GM23248 (cell line): Measurements from ENCODE around the gene AP2A2. TPM values are rescaled to one million over a fixed set of nuclear protein-coding genes. Genes with fewer than 3 reads are reported as not detected.
"Not testable (repeated sequence)": the region's sequence is repeated elsewhere in the genome, so short reads cannot be mapped to it uniquely, and the experiment has no call there.

Experiments used
- DNase-seq: peaks from one replicate; pipeline ENCODE4 v3.0.0-alpha.2; 2015
- H2AFZ ChIP-seq: fragments of 200-600 bp; sonication (generic); 2 replicates; pipeline ENCODE4 v1.6.1; 2016; ENCODE audit warnings: antibody characterized with exemption
- H3F3A ChIP-seq: fragments of 200-600 bp; sonication (generic); 2 replicates; pipeline ENCODE4 v1.6.1; 2016; ENCODE audit warnings: mild to moderate bottlenecking, antibody characterized with exemption, mixed run types; ENCODE audit not compliant: insufficient read depth
- H3K27ac ChIP-seq: fragments of 200-600 bp; sonication (generic); 2 replicates; pipeline ENCODE4 v1.5.1; 2016; ENCODE audit warnings: mild to moderate bottlenecking
- H3K27me3 ChIP-seq: fragments of 200-600 bp; sonication (generic); replicated peaks from 2 replicates; pipeline ENCODE4 v1.6.1; 2016; ENCODE audit warnings: mild to moderate bottlenecking; ENCODE audit not compliant: insufficient read depth
- H3K36me3 ChIP-seq: fragments of 200-600 bp; sonication (generic); 2 replicates; pipeline ENCODE4 v1.6.1; 2016; ENCODE audit warnings: low read depth, mild to moderate bottlenecking
- H3K4me1 ChIP-seq: fragments of 200-600 bp; sonication (generic); 2 replicates; pipeline ENCODE4 v1.6.1; 2016; ENCODE audit warnings: mild to moderate bottlenecking; ENCODE audit not compliant: insufficient read depth
- H3K4me2 ChIP-seq: fragments of 200-600 bp; sonication (generic); one replicate; pipeline ENCODE4 v1.6.1; 2016; ENCODE audit warnings: mild to moderate bottlenecking; ENCODE audit not compliant: unreplicated experiment
- H3K4me3 ChIP-seq: fragments of 200-600 bp; sonication (generic); 2 replicates; pipeline ENCODE4 v1.5.1; 2016; ENCODE audit warnings: mild to moderate bottlenecking
- H3K79me2 ChIP-seq: fragments of 200-600 bp; sonication (generic); 2 replicates; pipeline ENCODE4 v1.6.1; 2016; ENCODE audit warnings: mild to moderate bottlenecking; ENCODE audit not compliant: insufficient read depth
- H3K9ac ChIP-seq: fragments of 200-600 bp; sonication (generic); 2 replicates; pipeline ENCODE4 v1.6.1; 2016; ENCODE audit warnings: mild to moderate bottlenecking
- H3K9me2 ChIP-seq: fragments of 200-600 bp; sonication (generic); 2 replicates; pipeline ENCODE4 v1.6.1; 2016; ENCODE audit warnings: mixed run types, mild to moderate bottlenecking, moderate library complexity; ENCODE audit not compliant: insufficient read depth
- H3K9me3 ChIP-seq: fragments of 200-600 bp; sonication (generic); one replicate; pipeline ENCODE4 v1.6.1; 2017; ENCODE audit warnings: low read depth
- H4K20me1 ChIP-seq: fragments of 200-600 bp; sonication (generic); 2 replicates; pipeline ENCODE4 v1.6.0; 2016; ENCODE audit not compliant: insufficient read depth
- EZH2 ChIP-seq: fragments of 200-600 bp; sonication (generic); IDR thresholded peaks from 2 replicates; pipeline ENCODE4 v1.6.1; 2018; ENCODE audit warnings: antibody characterized with exemption, mild to moderate bottlenecking; ENCODE audit not compliant: insufficient read depth, poor library complexity, severe bottlenecking
- EZH2phosphoT487 ChIP-seq: fragments of 200-600 bp; sonication (generic); IDR thresholded peaks from 2 replicates; pipeline ENCODE4 v1.6.1; 2018; ENCODE audit warnings: antibody characterized with exemption, moderate library complexity, mild to moderate bottlenecking, low read depth; ENCODE audit not compliant: insufficient read depth
- WGBS, 2 experiments: methylation state at CpG; one replicate each; pipeline ENCODE4 v1.1.6; 2015 to 2017; ENCODE audit warnings: low lambda C conversion rate in 2 of 2, low coverage in 1 of 2; ENCODE audit errors: missing lambda C conversion rate in 2 of 2; 5-methylcytosine and 5-hydroxymethylcytosine counted together
- in situ Hi-C: fragments of 300-500 bp; cut with MboI; formaldehyde crosslinking; loops from 2 replicates; pipeline ENCODE4 v1.15.0; 2020
- polyA plus RNA-seq: library from polyadenylated mRNA; unstranded; fragments of >200 nt; fragmentation: Nextera tagmentation; extraction: Ambion mirVana; gene quantifications from 2 replicates; pipeline ENCODE4 v1.2.1, GENCODE V29; 2016
- total RNA-seq: library from RNA; depleted of rRNA; stranded (reverse); fragments of >200 nt; shearing (Covaris generic); gene quantifications from 2 replicates; pipeline ENCODE4 v1.2.3, GENCODE V29; 2014

AP2A2 gene
- total and polyA plus RNA-seq, 2 experiments from 2014 or later: 31.1 to 38.3 TPM

DNA sequence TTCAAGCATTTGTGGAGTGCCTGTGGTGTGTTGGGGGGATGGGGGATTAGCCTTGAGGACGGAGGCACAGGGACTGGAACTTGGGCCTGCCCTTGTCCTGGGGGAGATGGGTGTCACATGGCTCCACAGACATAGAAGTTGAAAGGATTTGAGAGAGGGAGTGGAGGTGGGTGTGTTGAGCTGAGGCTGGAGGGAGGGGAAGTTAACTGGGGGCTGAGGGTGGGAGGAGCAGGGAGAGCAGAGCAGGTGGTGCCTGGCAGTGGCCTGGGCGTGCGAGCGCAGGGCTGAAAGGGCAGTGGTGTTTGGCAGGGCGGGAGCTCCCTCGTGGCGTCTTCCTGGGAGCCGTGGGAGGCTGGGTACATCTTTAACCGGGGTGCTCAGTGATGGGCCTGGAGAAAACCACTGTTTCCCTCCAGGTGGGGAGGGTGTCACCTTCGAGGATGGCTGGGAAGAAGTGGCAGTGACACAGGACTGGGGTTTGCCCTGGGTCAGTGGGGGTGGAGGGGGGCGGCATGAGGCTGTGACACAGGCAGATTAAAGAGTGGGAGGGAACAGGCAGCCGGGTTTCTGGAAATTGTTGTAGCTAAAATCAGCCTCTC is 45.5 kb downstream of the AP2A2 start:
- Histone ChIP-seq H4K20me1 (peaks cover under 1% of the 10 kb centered on the region; the same call in 1 of the 2 replicates), H3K27ac (no peak overlapping the region), H3K4me1 (peaks cover 8% of the 10 kb centered on the region), H3F3A (peaks cover 4% of the 10 kb centered on the region), H3K4me3 (no peak overlapping the region), H3K9me3 (no peaks in the 10 kb centered on the region), H3K9ac (no peak overlapping the region), H3K79me2 (peaks cover 67% of the 10 kb centered on the region), H3K27me3 (no peaks in the 10 kb centered on the region), H3K36me3 (peaks cover 14% of the 10 kb centered on the region; the same call in 1 of the 2 replicates), H3K4me2 (no peak overlapping the region), H2AFZ (no peak overlapping the region), H3K9me2 (no peaks in the 10 kb centered on the region)
- WGBS, 2 experiments: 80% methylated on average over 8 to 12 of the region's 12 CpGs
- TF ChIP-seq EZH2 (no peak), EZH2phosphoT487 (no peak)
- no peak for DNase-seq
- in situ Hi-C loops: no loop called here

DNA sequence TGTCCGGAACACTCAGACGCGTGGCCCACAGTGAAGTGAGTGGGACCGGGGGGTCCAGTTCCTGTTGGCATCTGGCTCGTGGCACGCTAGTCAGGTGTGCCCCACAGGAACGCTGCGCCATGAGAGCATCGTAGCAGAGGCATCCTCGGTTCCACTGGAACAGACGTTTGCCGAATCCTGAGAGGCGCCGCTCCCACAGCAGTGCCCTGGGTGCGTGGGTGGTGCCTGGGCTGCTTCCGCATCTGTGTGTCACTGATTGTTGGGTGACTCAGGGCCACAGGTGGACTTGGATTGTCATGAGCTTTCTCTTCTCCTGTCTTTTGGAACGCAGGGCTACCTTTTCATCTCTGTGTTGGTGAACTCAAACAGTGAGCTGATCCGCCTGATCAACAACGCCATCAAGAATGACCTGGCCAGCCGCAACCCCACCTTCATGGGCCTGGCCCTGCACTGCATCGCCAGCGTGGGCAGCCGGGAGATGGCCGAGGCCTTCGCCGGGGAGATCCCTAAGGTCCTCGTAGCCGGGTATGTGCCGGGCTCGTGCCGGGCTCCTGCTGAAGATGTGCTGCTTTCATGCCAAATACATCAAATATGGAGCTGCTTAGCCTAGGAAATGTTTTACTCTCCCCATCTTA is 46.2 kb downstream of the AP2A2 start:
- DNase-seq: no peak
- H3K4me1 ChIP-seq: 0 out of 2 replicates have a peak, but pooled peaks cover 1% of the 10 kb centered on the region
- H3K79me2 ChIP-seq: peaks cover 63% of the 10 kb centered on the region
- H3K36me3 ChIP-seq: peaks cover 14% of the 10 kb centered on the region; the same call in 1 of the 2 replicates
- no peaks in the 10 kb centered on the region; the same call in 1 of the 2 replicates for H4K20me1 ChIP-seq
- WGBS, 2 experiments: 93% methylated on average over 31 of the region's 31 CpGs
- H3K27me3 ChIP-seq: no peaks in the 10 kb centered on the region
- no peak for TF ChIP-seq EZH2
- no peak for TF ChIP-seq EZH2phosphoT487
- H3K27ac ChIP-seq: no peak overlapping the region
- H3K4me2 ChIP-seq: no peak overlapping the region
- no peaks in the 10 kb centered on the region for H3K9me2 ChIP-seq
- no peaks in the 10 kb centered on the region for H3F3A ChIP-seq
- no peak overlapping the region for H3K4me3 ChIP-seq
- no peak overlapping the region for H3K9ac ChIP-seq
- no peak overlapping the region for H2AFZ ChIP-seq
- H3K9me3 ChIP-seq: no peaks in the 10 kb centered on the region
- in situ Hi-C loops: no loop called here

DNA sequence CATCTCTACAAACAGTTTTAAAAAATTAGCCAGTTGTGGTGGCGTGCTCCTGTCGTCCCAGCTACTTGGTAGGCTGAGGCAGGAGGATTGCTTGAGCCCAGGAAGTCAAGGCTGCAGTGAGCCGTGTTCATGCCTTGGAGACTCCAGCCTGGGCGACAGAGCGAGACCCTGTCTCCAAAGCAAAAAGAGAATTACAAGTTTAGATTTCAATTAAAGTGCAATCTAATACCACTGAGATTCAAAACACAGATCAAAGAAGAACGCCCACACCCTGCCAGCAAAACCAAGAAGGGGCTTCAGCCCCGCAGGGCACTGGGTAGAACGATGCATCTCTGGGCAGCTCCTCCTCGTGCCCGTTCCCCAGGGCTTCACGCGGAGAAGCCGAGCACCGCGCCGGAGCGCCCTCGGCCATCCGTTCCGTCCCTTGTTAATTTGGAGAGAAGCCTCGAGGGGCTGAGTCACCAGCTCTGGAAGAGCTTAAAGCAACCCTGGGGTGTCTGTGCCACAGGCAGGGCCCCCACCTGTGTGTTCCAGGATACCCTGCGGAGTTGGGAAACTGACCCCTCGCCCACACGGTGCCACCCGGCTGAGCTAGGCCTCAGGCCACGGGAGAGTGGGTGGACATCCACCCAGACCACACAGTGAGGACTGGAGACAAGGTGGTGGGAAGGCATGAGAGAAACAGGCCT is 47.0 kb downstream of the AP2A2 start:
- no peak overlapping the region for H3K4me2 ChIP-seq
- H2AFZ ChIP-seq: no peak overlapping the region
- H3K4me1 ChIP-seq: no peaks in the 10 kb centered on the region
- in situ Hi-C loops: no loop called here
- no peak overlapping the region for H3K4me3 ChIP-seq
- H3K9me2 ChIP-seq: no peaks in the 10 kb centered on the region
- peaks cover 2% of the 10 kb centered on the region; the same call in 1 of the 2 replicates for H4K20me1 ChIP-seq
- no peak overlapping the region for H3K9ac ChIP-seq
- WGBS, 2 experiments: 93 to 94% methylated on average over 26 of the region's 26 CpGs
- no peak for DNase-seq
- H3K79me2 ChIP-seq: peaks cover 63% of the 10 kb centered on the region
- no peak overlapping the region for H3K27ac ChIP-seq
- H3K27me3 ChIP-seq: no peaks in the 10 kb centered on the region
- no peaks in the 10 kb centered on the region for H3K9me3 ChIP-seq
- H3F3A ChIP-seq: no peaks in the 10 kb centered on the region
- H3K36me3 ChIP-seq: peaks cover 14% of the 10 kb centered on the region; the same call in 1 of the 2 replicates
- TF ChIP-seq EZH2 (no peak), EZH2phosphoT487 (no peak)

DNA sequence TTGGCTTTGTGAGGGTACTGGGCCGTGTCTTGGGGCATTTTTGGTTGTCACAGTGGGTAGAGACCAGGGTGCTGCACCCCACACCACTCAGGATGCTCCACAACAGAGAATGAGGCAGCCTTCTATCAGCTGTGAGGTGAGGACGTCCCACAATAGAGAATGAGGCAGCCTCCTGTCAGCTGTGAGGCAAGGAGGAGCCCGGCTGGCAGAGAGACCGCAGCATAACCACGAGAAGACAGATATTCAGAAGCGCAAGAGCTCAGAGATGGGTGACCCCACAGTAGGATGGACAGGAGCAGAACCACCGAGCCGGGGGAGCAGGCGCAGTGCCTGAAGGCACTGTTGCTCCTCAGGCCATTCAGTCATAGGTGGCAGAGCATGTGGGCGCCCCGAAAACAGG is 47.6 kb downstream of the AP2A2 start:
- no peaks in the 10 kb centered on the region for H3K27me3 ChIP-seq
- in situ Hi-C loops: no loop called here
- no peak overlapping the region for H3K4me3 ChIP-seq
- H3K9me3 ChIP-seq: no peaks in the 10 kb centered on the region
- no peak for DNase-seq
- no peaks in the 10 kb centered on the region for H3F3A ChIP-seq
- H3K36me3 ChIP-seq: peaks cover 16% of the 10 kb centered on the region; the same call in 1 of the 2 replicates
- peaks cover 59% of the 10 kb centered on the region for H3K79me2 ChIP-seq
- TF ChIP-seq EZH2 (no peak), EZH2phosphoT487 (no peak)
- WGBS, 2 experiments: 92% methylated on average over 11 of the region's 11 CpGs
- no peaks in the 10 kb centered on the region for H3K4me1 ChIP-seq
- H3K27ac ChIP-seq: no peak overlapping the region
- no peak overlapping the region for H3K4me2 ChIP-seq
- H3K9me2 ChIP-seq: no peaks in the 10 kb centered on the region
- no peak overlapping the region for H2AFZ ChIP-seq
- H3K9ac ChIP-seq: no peak overlapping the region
- peaks cover 4% of the 10 kb centered on the region; the same call in 1 of the 2 replicates for H4K20me1 ChIP-seq

DNA sequence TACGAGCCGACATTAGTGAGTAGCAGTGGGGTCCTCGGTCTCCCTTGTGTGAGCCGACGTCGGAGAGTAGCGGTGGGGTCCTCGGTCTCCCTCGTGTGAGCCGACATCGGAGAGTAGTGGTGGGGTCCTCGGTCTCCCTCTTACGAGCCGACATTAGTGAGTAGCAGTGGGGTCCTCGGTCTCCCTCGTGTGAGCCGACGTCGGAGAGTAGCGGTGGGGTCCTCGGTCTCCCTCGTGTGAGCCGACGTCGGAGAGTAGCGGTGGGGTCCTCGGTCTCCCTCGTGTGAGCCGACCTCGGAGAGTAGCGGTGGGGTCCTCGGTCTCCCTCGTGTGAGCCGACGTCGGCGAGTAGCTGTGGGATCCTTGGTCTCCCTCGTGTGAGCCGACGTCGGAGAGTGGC is 49.7 kb downstream of the AP2A2 start:
- H3K4me2 ChIP-seq, in situ Hi-C loops, H3K27me3 ChIP-seq, H3K4me3 ChIP-seq, H2AFZ ChIP-seq, H3F3A ChIP-seq, H3K9me2 ChIP-seq, H3K27ac ChIP-seq, H3K9ac ChIP-seq, H4K20me1 ChIP-seq, DNase-seq, H3K9me3 ChIP-seq, H3K4me1 ChIP-seq: not testable (repeated sequence)
- peaks cover 39% of the 10 kb centered on the region for H3K79me2 ChIP-seq
- 90 to 95% methylated on average over 10 to 41 of the region's 41 CpGs for WGBS, 2 experiments
- peaks cover 17% of the 10 kb centered on the region; the same call in 1 of the 2 replicates for H3K36me3 ChIP-seq
